Activated B cell treated with CpG ODN at 0.5 μM for 24 hours (primary cell): Measurements from ENCODE around the gene MOXD1. TPM values are rescaled to one million over a fixed set of nuclear protein-coding genes. Genes with fewer than 3 reads are reported as not detected.
"Not testable (repeated sequence)": the region's sequence is repeated elsewhere in the genome, so short reads cannot be mapped to it uniquely, and the experiment has no call there.

Experiments
- ATAC-seq: fragments of 200-7000 bp; cut with Tn5 transposase; one replicate; pipeline ENCODE4 v1.10.0; 2021; ENCODE audit warnings: low read depth, mild to moderate bottlenecking, moderate library complexity
- CTCF ChIA-PET: fragments of 350-600 bp; sonication (Branson Sonifier 250); formaldehyde crosslinking; loops from one replicate; lab custom pipeline; 2021; ENCODE audit warnings: antibody characterized with exemption; lab: Charles Lee
- POLR2A ChIA-PET: fragments of 350-600 bp; sonication (Branson Sonifier 250); formaldehyde crosslinking; loops from one replicate; lab custom pipeline; 2021; ENCODE audit warnings: antibody characterized with exemption; lab: Charles Lee
- DNase-seq: peaks from one replicate; pipeline ENCODE4 v3.0.0; 2022
- H3K27ac Mint-ChIP-seq: one replicate; pipeline ENCODE4 v1.8.0; 2020; ENCODE audit warnings: mixed read lengths
- H3K27me3 Mint-ChIP-seq: one replicate; pipeline ENCODE4 v1.8.0; 2021; ENCODE audit warnings: mixed read lengths
- H3K36me3 Mint-ChIP-seq: one replicate; pipeline ENCODE4 v1.8.0; 2021; ENCODE audit warnings: low read depth, mixed read lengths
- H3K4me1 Mint-ChIP-seq: one replicate; pipeline ENCODE4 v1.8.0; 2021; ENCODE audit warnings: mixed read lengths
- H3K4me3 Mint-ChIP-seq: one replicate; pipeline ENCODE4 v1.8.0; 2020; ENCODE audit warnings: mild to moderate bottlenecking, mixed read lengths
- H3K9me3 Mint-ChIP-seq: one replicate; pipeline ENCODE4 v1.8.0; 2020; ENCODE audit warnings: mixed read lengths
- CTCF ChIP-seq: fragments of 200-600 bp; IDR thresholded peaks from one replicate; pipeline ENCODE4 v1.8.0; 2022; ENCODE audit warnings: antibody characterized with exemption, mild to moderate bottlenecking
- intact Hi-C: fragments of 100-400 bp; cut with micrococcal nuclease; formaldehyde crosslinking; loops from one replicate; pipeline ENCODE4 v1.15.1; 2024
- total RNA-seq: library from RNA; stranded (reverse); gene quantifications from 2 replicates; pipeline ENCODE4 v1.2.3, GENCODE V29; 2022

Gene MOXD1
- total RNA-seq, 1 donor from 2014 or later, result 3.7 TPM

GRCh38 chr6:132316970-132317369 is 84.3 kb downstream of the MOXD1 start:
- ChIA-PET POLR2A (no interaction called here), CTCF (no interaction called here)
- TF ChIP-seq CTCF, result no peak
- peaks cover 28% of the 10 kb centered on the region for H3K36me3 Mint-ChIP-seq
- H3K27me3 Mint-ChIP-seq, result no peaks in the 10 kb centered on the region
- no peak for ATAC-seq
- H3K4me3 Mint-ChIP-seq, result no peak overlapping the region
- peaks cover 23% of the 10 kb centered on the region for H3K9me3 Mint-ChIP-seq
- intact Hi-C loops, result no loop called here
- peaks cover 9% of the 10 kb centered on the region for H3K4me1 Mint-ChIP-seq
- DNase-seq, result no peak
- H3K27ac Mint-ChIP-seq, result no peak overlapping the region

- ATAC-seq, result no peak
- intact Hi-C loops, result no loop called here
- CTCF ChIA-PET, result no interaction called here
- no peak for DNase-seq
- no peak overlapping the region for H3K27ac Mint-ChIP-seq
- TF ChIP-seq CTCF, result no peak
- no peak overlapping the region for H3K4me3 Mint-ChIP-seq
- POLR2A ChIA-PET, result no interaction called here
- H3K27me3 Mint-ChIP-seq, result no peaks in the 10 kb centered on the region
- peaks cover 18% of the 10 kb centered on the region for H3K4me1 Mint-ChIP-seq
- peaks cover 31% of the 10 kb centered on the region for H3K36me3 Mint-ChIP-seq
- H3K9me3 Mint-ChIP-seq, result peaks cover 33% of the 10 kb centered on the region
These were observed 86.8 kb downstream of the MOXD1 start for GRCh38 chr6:132314432-132314831.

- DNase-seq (no peak), ATAC-seq (no peak)
- no peak overlapping the region for H3K4me3 Mint-ChIP-seq
- H3K36me3 Mint-ChIP-seq, result peaks cover 38% of the 10 kb centered on the region
- no peaks in the 10 kb centered on the region for H3K27me3 Mint-ChIP-seq
- H3K4me1 Mint-ChIP-seq, result peaks cover 23% of the 10 kb centered on the region
- H3K9me3 Mint-ChIP-seq, result peaks cover 40% of the 10 kb centered on the region
- ChIA-PET CTCF (no interaction called here), POLR2A (no interaction called here)
- intact Hi-C loops, result no loop called here
- no peak for TF ChIP-seq CTCF
- H3K27ac Mint-ChIP-seq, result no peak overlapping the region
These were observed 90.4 kb downstream of the MOXD1 start for GRCh38 chr6:132310921-132311320.

GRCh38 chr6:132310151-132310550 is 91.1 kb downstream of the MOXD1 start:
- H3K4me3 Mint-ChIP-seq, CTCF ChIA-PET, DNase-seq, POLR2A ChIA-PET, H3K27ac Mint-ChIP-seq, ATAC-seq, H3K27me3 Mint-ChIP-seq, intact Hi-C loops: not testable (repeated sequence)
- peaks cover 23% of the 10 kb centered on the region for H3K4me1 Mint-ChIP-seq
- H3K36me3 Mint-ChIP-seq, result peaks cover 36% of the 10 kb centered on the region
- peaks cover 39% of the 10 kb centered on the region for H3K9me3 Mint-ChIP-seq

- POLR2A ChIA-PET, result no interaction called here
- no peak for ATAC-seq
- H3K36me3 Mint-ChIP-seq, result peaks cover 25% of the 10 kb centered on the region
These were observed 96.4 kb downstream of the MOXD1 start for GRCh38 chr6:132304891-132305305.

More at GRCh38 chr6:132304891-132305305, 96.4 kb downstream of the MOXD1 start:
- H3K27ac Mint-ChIP-seq, result no peak overlapping the region
- CTCF ChIA-PET, result no interaction called here
- H3K4me1 Mint-ChIP-seq, result peaks cover 6% of the 10 kb centered on the region
- H3K9me3 Mint-ChIP-seq, result peaks cover 31% of the 10 kb centered on the region
- H3K4me3 Mint-ChIP-seq, result no peak overlapping the region
- TF ChIP-seq CTCF, result no peak
- intact Hi-C loops, result no loop called here
- DNase-seq, result no peak
- no peaks in the 10 kb centered on the region for H3K27me3 Mint-ChIP-seq
